WTC11 (cell line): ENCODE measurements around the gene DSG3. TPM values are rescaled to one million over a fixed set of nuclear protein-coding genes. Genes with fewer than 3 reads are reported as not detected.

Source experiments
- ATAC-seq: fragments of 200-7000 bp; cut with Tn5 transposase; 2 replicates; pipeline ENCODE4 v1.10.0; 2021; ENCODE audit warnings: mild to moderate bottlenecking, moderate library complexity
- CTCF ChIA-PET: fragments of 300-600 bp; sonication (Branson Sonifier 250); formaldehyde crosslinking; loops from one replicate; lab custom pipeline; 2021; ENCODE audit warnings: antibody characterized with exemption; lab: Charles Lee
- POLR2A ChIA-PET: fragments of 350-600 bp; sonication (Branson Sonifier 250); formaldehyde crosslinking; loops from one replicate; lab custom pipeline; 2021; ENCODE audit warnings: antibody characterized with exemption; lab: Charles Lee
- DNase-seq: peaks from one replicate; pipeline ENCODE4 v3.0.0; 2021; ENCODE audit warnings: low spot score
- H3K27ac Mint-ChIP-seq: 2 replicates; pipeline ENCODE4 v1.8.0; 2021; ENCODE audit warnings: mixed read lengths
- H3K27me3 Mint-ChIP-seq: 2 replicates; pipeline ENCODE4 v1.8.0; 2021; ENCODE audit warnings: low read depth, mild to moderate bottlenecking, moderate library complexity, mixed read lengths
- H3K36me3 Mint-ChIP-seq: 2 replicates; pipeline ENCODE4 v1.8.0; 2021; ENCODE audit warnings: mixed read lengths
- H3K4me1 Mint-ChIP-seq: 2 replicates; pipeline ENCODE4 v1.8.0; 2022; ENCODE audit warnings: mixed read lengths
- H3K4me3 Mint-ChIP-seq: 2 replicates; pipeline ENCODE4 v1.8.0; 2021; ENCODE audit warnings: mild to moderate bottlenecking, moderate library complexity, mixed read lengths
- H3K9me3 Mint-ChIP-seq: 2 replicates; pipeline ENCODE4 v1.8.0; 2021; ENCODE audit warnings: mixed read lengths
- ATF1 ChIP-seq: sonication (generic); formaldehyde crosslinking; IDR thresholded peaks from 2 replicates; pipeline ENCODE4 v1.8.1; 2023; ENCODE audit warnings: mild to moderate bottlenecking, moderate library complexity, missing genetic modification reagents
- ATF2 ChIP-seq: sonication (generic); formaldehyde crosslinking; IDR thresholded peaks from 2 replicates; pipeline ENCODE4 v1.8.1; 2022; ENCODE audit warnings: low read depth, missing genetic modification reagents, borderline replicate concordance
- ATF3 ChIP-seq: sonication (generic); formaldehyde crosslinking; conservative IDR thresholded peaks from 2 replicates; pipeline ENCODE4 v1.8.1; 2022; ENCODE audit warnings: mild to moderate bottlenecking, missing genetic modification reagents
- CBFB ChIP-seq: sonication (generic); formaldehyde crosslinking; IDR thresholded peaks from 2 replicates; pipeline ENCODE4 v1.8.1; 2022; ENCODE audit warnings: mild to moderate bottlenecking, low read depth, missing genetic modification reagents
- CTCF ChIP-seq: fragments of 200-600 bp; IDR thresholded peaks from 2 replicates; pipeline ENCODE4 v1.8.0; 2022; ENCODE audit warnings: antibody characterized with exemption
- EMX1 ChIP-seq: fragments of 250-450 bp; sonication (Bioruptor Pico); IDR thresholded peaks from 2 replicates; pipeline ENCODE4 v1.8.0; 2021; ENCODE audit warnings: mild to moderate bottlenecking
- FOXJ3 ChIP-seq: sonication (generic); formaldehyde crosslinking; IDR thresholded peaks from 2 replicates; pipeline ENCODE4 v1.9.0; 2021; ENCODE audit warnings: missing genetic modification reagents, mild to moderate bottlenecking, borderline replicate concordance
- FOXP4 ChIP-seq: sonication (generic); formaldehyde crosslinking; IDR thresholded peaks from 2 replicates; pipeline ENCODE4 v1.8.0; 2022; ENCODE audit warnings: mild to moderate bottlenecking, missing genetic modification reagents
- GRHL2 ChIP-seq: fragments of 250-450 bp; sonication (Bioruptor Pico); IDR thresholded peaks from 2 replicates; pipeline ENCODE4 v1.8.0; 2022; ENCODE audit warnings: mild to moderate bottlenecking, moderate library complexity; ENCODE audit not compliant: insufficient replicate concordance, severe bottlenecking
- JUN ChIP-seq: sonication (generic); formaldehyde crosslinking; IDR thresholded peaks from 2 replicates; pipeline ENCODE4 v1.8.0; 2023; ENCODE audit warnings: mild to moderate bottlenecking, missing genetic modification reagents
- KAT7 ChIP-seq: sonication (generic); formaldehyde crosslinking; IDR thresholded peaks from 2 replicates; pipeline ENCODE4 v1.8.1; 2023; ENCODE audit warnings: missing genetic modification reagents, mild to moderate bottlenecking, borderline replicate concordance
- NFATC4 ChIP-seq: fragments of 250-450 bp; sonication (Bioruptor Pico); IDR thresholded peaks from 2 replicates; pipeline ENCODE4 v1.9.0; 2021; ENCODE audit warnings: mild to moderate bottlenecking
- NR2C2 ChIP-seq: sonication (generic); formaldehyde crosslinking; IDR thresholded peaks from 2 replicates; pipeline ENCODE4 v1.8.0; 2022; ENCODE audit warnings: mild to moderate bottlenecking, missing genetic modification reagents
- ZNF219 ChIP-seq: sonication (generic); formaldehyde crosslinking; IDR thresholded peaks from 2 replicates; pipeline ENCODE4 v1.8.0; 2023; ENCODE audit warnings: missing genetic modification reagents, mild to moderate bottlenecking, borderline replicate concordance
- ZNF671 ChIP-seq: fragments of 250-450 bp; sonication (Bioruptor Pico); IDR thresholded peaks from 2 replicates; pipeline ENCODE4 v1.8.0; 2021; ENCODE audit warnings: mild to moderate bottlenecking
- total RNA-seq: library from RNA; stranded (reverse); gene quantifications from 3 replicates; pipeline ENCODE4 v1.2.3, GENCODE V29; 2021
- TF ChIP-seq, protein P1 (sequence below): sonication (generic); formaldehyde crosslinking; IDR thresholded peaks from 2 replicates; pipeline ENCODE4 v1.8.1; 2023; ENCODE audit warnings: mild to moderate bottlenecking, missing genetic modification reagents, moderate library complexity
- TF ChIP-seq, protein P2 (sequence below): sonication (generic); formaldehyde crosslinking; IDR thresholded peaks from 2 replicates; pipeline ENCODE4 v1.8.1; 2023; ENCODE audit warnings: mild to moderate bottlenecking, missing genetic modification reagents
- TF ChIP-seq, protein P3 (sequence below): sonication (generic); formaldehyde crosslinking; IDR thresholded peaks from 2 replicates; pipeline ENCODE4 v1.8.1; 2023; ENCODE audit warnings: mild to moderate bottlenecking, missing genetic modification reagents, moderate library complexity
- TF ChIP-seq, protein P4 (sequence below): sonication (generic); formaldehyde crosslinking; IDR thresholded peaks from 2 replicates; pipeline ENCODE4 v1.8.1; 2022; ENCODE audit warnings: low read depth, mild to moderate bottlenecking, moderate library complexity, missing genetic modification reagents, borderline replicate concordance
- TF ChIP-seq, protein P5 (sequence below): fragments of 250-450 bp; sonication (Bioruptor Pico); IDR thresholded peaks from 2 replicates; pipeline ENCODE4 v2.1.2; 2022; ENCODE audit warnings: mild to moderate bottlenecking, moderate library complexity

The DSG3 gene
- total RNA-seq, 1 experiment from 2014 or later, result 0.04 TPM

GRCh38 chr18:31489311-31489710 lies 41.8 kb downstream of the DSG3 start (continued):
- no peak for TF ChIP-seq ATF1 (CRISPR knock-in tag)

GRCh38 chr18:31490387-31490786 lies 42.8 kb downstream of the DSG3 start:
- H3K4me3 Mint-ChIP-seq, result no peak overlapping the region
- no peak overlapping the region for H3K27ac Mint-ChIP-seq
- H3K4me1 Mint-ChIP-seq, result peaks cover 15% of the 10 kb centered on the region
- ChIA-PET POLR2A (no interaction called here), CTCF (no interaction called here)
- H3K27me3 Mint-ChIP-seq, result no peaks in the 10 kb centered on the region; the same call in 1 of the 2 replicates
- no peaks in the 10 kb centered on the region for H3K36me3 Mint-ChIP-seq
- DNase-seq (no peak), ATAC-seq (no peak)
- no peak for TF ChIP-seq ATF1 (CRISPR knock-in tag)
- no peak for TF ChIP-seq ZNF671 (CRISPR knock-in tag)
- no peak for TF ChIP-seq CTCF
- TF ChIP-seq, protein P1, sequence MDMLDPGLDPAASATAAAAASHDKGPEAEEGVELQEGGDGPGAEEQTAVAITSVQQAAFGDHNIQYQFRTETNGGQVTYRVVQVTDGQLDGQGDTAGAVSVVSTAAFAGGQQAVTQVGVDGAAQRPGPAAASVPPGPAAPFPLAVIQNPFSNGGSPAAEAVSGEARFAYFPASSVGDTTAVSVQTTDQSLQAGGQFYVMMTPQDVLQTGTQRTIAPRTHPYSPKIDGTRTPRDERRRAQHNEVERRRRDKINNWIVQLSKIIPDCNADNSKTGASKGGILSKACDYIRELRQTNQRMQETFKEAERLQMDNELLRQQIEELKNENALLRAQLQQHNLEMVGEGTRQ (CRISPR knock-in tag), result no peak
- TF ChIP-seq GRHL2, result no peak
- TF ChIP-seq CBFB (CRISPR knock-in tag), result no peak
- no peak for TF ChIP-seq ATF2
- TF ChIP-seq, protein P2, sequence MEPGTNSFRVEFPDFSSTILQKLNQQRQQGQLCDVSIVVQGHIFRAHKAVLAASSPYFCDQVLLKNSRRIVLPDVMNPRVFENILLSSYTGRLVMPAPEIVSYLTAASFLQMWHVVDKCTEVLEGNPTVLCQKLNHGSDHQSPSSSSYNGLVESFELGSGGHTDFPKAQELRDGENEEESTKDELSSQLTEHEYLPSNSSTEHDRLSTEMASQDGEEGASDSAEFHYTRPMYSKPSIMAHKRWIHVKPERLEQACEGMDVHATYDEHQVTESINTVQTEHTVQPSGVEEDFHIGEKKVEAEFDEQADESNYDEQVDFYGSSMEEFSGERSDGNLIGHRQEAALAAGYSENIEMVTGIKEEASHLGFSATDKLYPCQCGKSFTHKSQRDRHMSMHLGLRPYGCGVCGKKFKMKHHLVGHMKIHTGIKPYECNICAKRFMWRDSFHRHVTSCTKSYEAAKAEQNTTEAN (CRISPR knock-in tag), result no peak
- no peak for TF ChIP-seq JUN (CRISPR knock-in tag)
- TF ChIP-seq ZNF219 (CRISPR knock-in tag), result no peak
- TF ChIP-seq NR2C2, result no peak
- TF ChIP-seq EMX1, result no peak
- TF ChIP-seq KAT7 (CRISPR knock-in tag), result no peak
- TF ChIP-seq NFATC4 (CRISPR knock-in tag), result no peak
- TF ChIP-seq, protein P3, sequence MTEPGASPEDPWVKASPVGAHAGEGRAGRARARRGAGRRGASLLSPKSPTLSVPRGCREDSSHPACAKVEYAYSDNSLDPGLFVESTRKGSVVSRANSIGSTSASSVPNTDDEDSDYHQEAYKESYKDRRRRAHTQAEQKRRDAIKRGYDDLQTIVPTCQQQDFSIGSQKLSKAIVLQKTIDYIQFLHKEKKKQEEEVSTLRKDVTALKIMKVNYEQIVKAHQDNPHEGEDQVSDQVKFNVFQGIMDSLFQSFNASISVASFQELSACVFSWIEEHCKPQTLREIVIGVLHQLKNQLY (CRISPR knock-in tag), result no peak
- TF ChIP-seq FOXP4, result no peak
- TF ChIP-seq, protein P4, sequence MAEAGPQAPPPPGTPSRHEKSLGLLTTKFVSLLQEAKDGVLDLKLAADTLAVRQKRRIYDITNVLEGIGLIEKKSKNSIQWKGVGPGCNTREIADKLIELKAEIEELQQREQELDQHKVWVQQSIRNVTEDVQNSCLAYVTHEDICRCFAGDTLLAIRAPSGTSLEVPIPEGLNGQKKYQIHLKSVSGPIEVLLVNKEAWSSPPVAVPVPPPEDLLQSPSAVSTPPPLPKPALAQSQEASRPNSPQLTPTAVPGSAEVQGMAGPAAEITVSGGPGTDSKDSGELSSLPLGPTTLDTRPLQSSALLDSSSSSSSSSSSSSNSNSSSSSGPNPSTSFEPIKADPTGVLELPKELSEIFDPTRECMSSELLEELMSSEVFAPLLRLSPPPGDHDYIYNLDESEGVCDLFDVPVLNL (CRISPR knock-in tag), result no peak
- TF ChIP-seq, protein P5, sequence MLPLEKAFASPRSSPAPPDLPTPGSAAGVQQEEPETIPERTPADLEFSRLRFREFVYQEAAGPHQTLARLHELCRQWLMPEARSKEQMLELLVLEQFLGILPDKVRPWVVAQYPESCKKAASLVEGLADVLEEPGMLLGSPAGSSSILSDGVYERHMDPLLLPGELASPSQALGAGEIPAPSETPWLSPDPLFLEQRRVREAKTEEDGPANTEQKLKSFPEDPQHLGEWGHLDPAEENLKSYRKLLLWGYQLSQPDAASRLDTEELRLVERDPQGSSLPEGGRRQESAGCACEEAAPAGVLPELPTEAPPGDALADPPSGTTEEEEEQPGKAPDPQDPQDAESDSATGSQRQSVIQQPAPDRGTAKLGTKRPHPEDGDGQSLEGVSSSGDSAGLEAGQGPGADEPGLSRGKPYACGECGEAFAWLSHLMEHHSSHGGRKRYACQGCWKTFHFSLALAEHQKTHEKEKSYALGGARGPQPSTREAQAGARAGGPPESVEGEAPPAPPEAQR (CRISPR knock-in tag), result no peak
- TF ChIP-seq FOXJ3 (CRISPR knock-in tag), result no peak
- no peak for TF ChIP-seq ATF3
- H3K9me3 Mint-ChIP-seq, result no peaks in the 10 kb centered on the region
